PFSK-1 (cell line): ENCODE measurements around the gene EXOC6.

Source experiments
- FOXP2 ChIP-seq: optimal IDR thresholded peaks from 2 replicates; pipeline ENCODE3; 2011; ENCODE audit warnings: borderline replicate concordance, control low read depth, inconsistent platforms; ENCODE audit not compliant: insufficient read depth; ENCODE audit errors: extremely low read length, extremely low read depth
- POLR2AphosphoS5 ChIP-seq: IDR thresholded peaks from 2 replicates; pipeline ENCODE4 v1.6.1; 2012; ENCODE audit warnings: low read depth, mild to moderate bottlenecking, control low read depth, low read length, moderate library complexity
- REST ChIP-seq, 2 experiments: IDR thresholded peaks; 2 replicates each; pipeline versions ENCODE4 v1.6.1 to v1.8.0; 2011 to 2012; ENCODE audit warnings: low read depth in 2 of 2, low read length in 2 of 2, control low read depth in 1 of 2, inconsistent platforms in 1 of 2, mild to moderate bottlenecking in 1 of 2, moderate library complexity in 1 of 2; ENCODE audit not compliant: insufficient read depth in 1 of 2
- SIN3A ChIP-seq: IDR thresholded peaks from 2 replicates; pipeline ENCODE4 v1.6.1; 2012; ENCODE audit warnings: mild to moderate bottlenecking, low read length, moderate library complexity, borderline replicate concordance; ENCODE audit not compliant: insufficient read depth
- TAF1 ChIP-seq: IDR thresholded peaks from 2 replicates; pipeline ENCODE4 v1.6.1; 2012; ENCODE audit warnings: low read length, control low read depth, borderline replicate concordance; ENCODE audit not compliant: insufficient read depth

Gene EXOC6

GRCh38 chr10:92894081-92894655 is 45.8 kb downstream of the EXOC6 start:
- TF ChIP-seq SIN3A (no peak), POLR2AphosphoS5 (no peak), REST (IDR thresholded peaks at IDR 0.05; ENCODE audit: insufficient read depth in 1 of 2, low read depth in 2 of 2, low read length in 2 of 2) (no peak), FOXP2 (no peak), TAF1 (no peak)

GRCh38 chr10:92897916-92898315 is 49.6 kb downstream of the EXOC6 start:
- no peak for TF ChIP-seq FOXP2

GRCh38 chr10:92901819-92902251 is 53.5 kb downstream of the EXOC6 start:
- TF ChIP-seq POLR2AphosphoS5, result no peak
- TF ChIP-seq SIN3A, result no peak
- TF ChIP-seq TAF1, result no peak
- TF ChIP-seq REST (IDR thresholded peaks at IDR 0.05; ENCODE audit: insufficient read depth in 1 of 2, low read depth in 2 of 2, low read length in 2 of 2), result no peak
- no peak for TF ChIP-seq FOXP2

GRCh38 chr10:92903633-92904032 is 55.3 kb downstream of the EXOC6 start:
- TF ChIP-seq POLR2AphosphoS5, result no peak
- no peak for TF ChIP-seq REST (IDR thresholded peaks at IDR 0.05; ENCODE audit: insufficient read depth in 1 of 2, low read depth in 2 of 2, low read length in 2 of 2)
- no peak for TF ChIP-seq TAF1
- TF ChIP-seq FOXP2, result no peak
- TF ChIP-seq SIN3A, result no peak

- no peak for TF ChIP-seq FOXP2
- no peak for TF ChIP-seq SIN3A
- no peak for TF ChIP-seq TAF1
- TF ChIP-seq POLR2AphosphoS5, result no peak
Observed at GRCh38 chr10:92907280-92907679, 59.0 kb downstream of the EXOC6 start.

GRCh38 chr10:92913973-92914372 is 65.7 kb downstream of the EXOC6 start:
- TF ChIP-seq FOXP2, result no peak
- no peak for TF ChIP-seq REST (IDR thresholded peaks at IDR 0.05; ENCODE audit: insufficient read depth in 1 of 2, low read depth in 2 of 2, low read length in 2 of 2)
- no peak for TF ChIP-seq TAF1
- TF ChIP-seq SIN3A, result no peak
- TF ChIP-seq POLR2AphosphoS5, result no peak
